Heart left ventricle (tissue), 16 donors: ENCODE data around the gene S100A7. TPM values are rescaled to one million over a fixed set of nuclear protein-coding genes. Genes with fewer than 3 reads are reported as not detected.

ENCODE experiments used
- ATAC-seq, 4 donors: fragments of 200-7000 bp; cut with Tn5 transposase; one replicate each; pipeline ENCODE4 v1.9.1; 2020 to 2022; ENCODE audit warnings: moderate library complexity in 4 of 4, mild to moderate bottlenecking in 3 of 4, moderate number of reproducible peaks in 1 of 4
- DNase-seq, 5 donors: peaks; one replicate each; pipeline ENCODE4 v3.0.0-alpha.2; 2020
- H3K27ac ChIP-seq, 12 donors: fragments of 200-600 bp; sonication (generic) in 4 of 12; one replicate each; pipeline versions ENCODE4 v1.5.0 to v1.8.0; 2016 to 2022; ENCODE audit warnings: mild to moderate bottlenecking in 2 of 12
- H3K27me3 ChIP-seq, 9 donors: fragments of 200-600 bp; sonication (generic) in 2 of 9; one replicate each; pipeline versions ENCODE4 v1.5.1 to v1.8.0; 2016 to 2022; ENCODE audit warnings: mild to moderate bottlenecking in 3 of 9
- H3K36me3 ChIP-seq, 9 donors: fragments of 200-600 bp; sonication (generic) in 2 of 9; one replicate each; pipeline versions ENCODE4 v1.5.0 to v1.8.0; 2018 to 2022; ENCODE audit warnings: mild to moderate bottlenecking in 2 of 9
- H3K4me1 ChIP-seq, 12 donors: fragments of 200-600 bp; sonication (generic) in 4 of 12; one replicate each; pipeline versions ENCODE4 v1.5.0 to v1.8.0; 2016 to 2022; ENCODE audit warnings: mild to moderate bottlenecking in 3 of 12
- H3K4me3 ChIP-seq, 12 donors: fragments of 200-600 bp; sonication (generic) in 4 of 12; one replicate each; pipeline versions ENCODE4 v1.5.0 to v1.8.0; 2017 to 2022; ENCODE audit warnings: mild to moderate bottlenecking in 9 of 12, moderate library complexity in 4 of 12
- H3K9me3 ChIP-seq, 12 donors: fragments of 200-600 bp; sonication (generic) in 4 of 12; one replicate each; pipeline versions ENCODE4 v1.5.0 to v1.8.0; 2016 to 2022; ENCODE audit warnings: mild to moderate bottlenecking in 1 of 12
- POLR2A ChIP-seq, 2 donors: fragments of 450-650 bp; IDR thresholded peaks; one replicate each; pipeline ENCODE4 v1.6.1; 2017; ENCODE audit warnings: antibody characterized with exemption in 2 of 2, mild to moderate bottlenecking in 2 of 2, moderate library complexity in 2 of 2
- WGBS, 4 donors: extraction: QIAGEN DNeasy Blood & Tissue Kit in 2 of 4; methylation state at CpG; one replicate each; pipeline versions ENCODE4 v1.1.5 to v1.1.7; 2013 to 2018; 5-methylcytosine and 5-hydroxymethylcytosine counted together
- intact Hi-C, 10 donors: fragments of 100-400 bp; cut with DNase I; formaldehyde crosslinking; loops; one replicate each; pipeline versions ENCODE4 v1.11.1 to v1.14.2; 2022
- polyA plus RNA-seq, 2 donors: library from polyadenylated mRNA; stranded (reverse); fragments of 200-250 nt; gene quantifications; one replicate each; pipeline ENCODE4 v1.2.3, GENCODE V29; 2013
- total RNA-seq, 9 donors: library from RNA; depleted of rRNA in 2 of 9; stranded (reverse); fragments of >200 nt in 2 of 9; fragmentation: NEBNext Ultra II Directional in 3 of 9; extraction: Animal tissue kit (Norgen Biotek cat#: 25700) in 3 of 9; gene quantifications; one replicate each; pipeline versions ENCODE4 v1.1.0 to v1.2.4, GENCODE V29; 2016 to 2023
- TF ChIP-seq, protein P1 (sequence below), 12 donors: fragments of 200-600 bp; sonication (generic) in 4 of 12; IDR thresholded peaks; one replicate each; pipeline versions ENCODE4 v1.5.0 to v1.8.0; 2018 to 2022; ENCODE audit warnings: antibody characterized with exemption in 12 of 12, mild to moderate bottlenecking in 5 of 12
- donor health status: ischemic (EF 13 %, LVEDD 7.1; RV severe dilation, severe dysfunction).
- donor health status: healthy with polysubstance abuse.
- donor health status: DM: no; HTN: yes; CAD: no.
- donor health status: DM: no; HTN: no; CAD: no.
- donor health status: ischemic (EF 25% LVEDD 6.9; RV normal size, moderate dysfunction).
- donor health status: ischemic (EF 25% LVEDD 5.7; RV mildly dilated, moderate dysfunction).
- donor health status: healthy.
- donor health status: DM: yes; HTN: yes; CAD: no.
- donor health status: ischemic (EF 35%, LVEDD 5.7; RV mildly dilated, moderate dysfunction).
- donor health status: nonischemic (EF 11% LVEDD 7.7; RV severe dilation, severe dysfunction).
- donor health status: DM: yes; HTN: yes; CAD: no.
- donor health status: PGD.
- donor health status: ischemic (EF 29% LVEDD 5.4; RV normal size, mild dysfunction).
- donor health status: nonischemic (EF 23%, LVEDD 6.1; RV moderate dilation, normal function).

The S100A7 gene
- total and polyA plus RNA-seq, 11 donors, result not detected

DNA sequence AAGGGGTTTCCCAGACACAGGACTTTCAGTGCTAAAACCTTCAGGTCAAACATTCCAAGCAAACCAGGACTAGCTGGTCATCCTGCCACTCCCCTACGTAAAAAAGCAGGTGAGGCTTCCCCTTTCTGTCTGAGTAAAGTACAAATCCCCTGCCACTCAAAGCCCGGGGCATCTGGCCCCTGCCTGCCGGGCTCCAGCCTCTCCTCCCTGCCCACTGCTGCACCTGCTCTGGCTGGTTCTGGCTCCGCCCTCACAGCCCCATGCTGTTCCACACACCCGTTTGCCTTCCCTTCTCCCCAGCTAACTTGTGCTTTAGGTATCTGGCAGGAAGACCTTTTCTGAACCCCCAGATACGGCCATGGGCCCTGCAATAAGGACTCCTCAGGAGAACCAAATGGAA lies 23.3 kb upstream of the S100A7 start:
- H3K4me3 ChIP-seq, result no peak overlapping the region
- H3K4me1 ChIP-seq, result peaks cover 0 to 7% (median under 1%) of the 10 kb centered on the region in 12 donors
- no peak for ATAC-seq
- no peak overlapping the region for H3K27ac ChIP-seq
- WGBS, 4 donors, result 64 to 81% (median 71%) methylated on average over 6 of the region's 6 CpGs
- peaks cover 0 to 8% (median 0%) of the 10 kb centered on the region in 9 donors for H3K27me3 ChIP-seq
- H3K36me3 ChIP-seq, result no peaks in the 10 kb centered on the region
- intact Hi-C loops, result no loop called here
- DNase-seq, result no peak
- no peaks in the 10 kb centered on the region for H3K9me3 ChIP-seq
- TF ChIP-seq, protein P1, sequence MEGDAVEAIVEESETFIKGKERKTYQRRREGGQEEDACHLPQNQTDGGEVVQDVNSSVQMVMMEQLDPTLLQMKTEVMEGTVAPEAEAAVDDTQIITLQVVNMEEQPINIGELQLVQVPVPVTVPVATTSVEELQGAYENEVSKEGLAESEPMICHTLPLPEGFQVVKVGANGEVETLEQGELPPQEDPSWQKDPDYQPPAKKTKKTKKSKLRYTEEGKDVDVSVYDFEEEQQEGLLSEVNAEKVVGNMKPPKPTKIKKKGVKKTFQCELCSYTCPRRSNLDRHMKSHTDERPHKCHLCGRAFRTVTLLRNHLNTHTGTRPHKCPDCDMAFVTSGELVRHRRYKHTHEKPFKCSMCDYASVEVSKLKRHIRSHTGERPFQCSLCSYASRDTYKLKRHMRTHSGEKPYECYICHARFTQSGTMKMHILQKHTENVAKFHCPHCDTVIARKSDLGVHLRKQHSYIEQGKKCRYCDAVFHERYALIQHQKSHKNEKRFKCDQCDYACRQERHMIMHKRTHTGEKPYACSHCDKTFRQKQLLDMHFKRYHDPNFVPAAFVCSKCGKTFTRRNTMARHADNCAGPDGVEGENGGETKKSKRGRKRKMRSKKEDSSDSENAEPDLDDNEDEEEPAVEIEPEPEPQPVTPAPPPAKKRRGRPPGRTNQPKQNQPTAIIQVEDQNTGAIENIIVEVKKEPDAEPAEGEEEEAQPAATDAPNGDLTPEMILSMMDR (IDR thresholded peaks at IDR 0.05), result no peak
- TF ChIP-seq POLR2A (IDR thresholded peaks at IDR 0.05), result no peak

DNA sequence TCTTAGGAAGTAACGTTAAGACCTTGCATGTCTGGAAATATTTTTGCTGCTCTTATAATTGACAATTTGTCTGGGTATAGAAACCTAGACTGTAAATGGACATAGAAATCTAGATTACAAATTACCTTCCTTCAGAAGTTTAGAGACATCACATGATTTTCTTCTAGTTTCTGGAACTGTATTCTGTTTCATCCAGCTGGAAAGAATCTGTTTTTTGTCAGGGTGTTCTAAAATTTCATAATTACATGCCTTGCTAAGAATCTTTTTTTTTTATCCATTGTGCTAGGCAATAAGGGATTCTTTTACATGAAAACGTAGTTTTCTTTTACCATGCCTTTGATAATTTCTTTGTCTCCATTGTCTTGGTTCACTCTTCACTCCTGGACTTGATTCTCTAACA lies 20.7 kb upstream of the S100A7 start:
- DNase-seq (no peak), ATAC-seq (no peak)
- Histone ChIP-seq H3K27me3 (peaks cover 0 to 8% (median 0%) of the 10 kb centered on the region in 9 donors), H3K4me3 (no peak overlapping the region), H3K4me1 (peaks cover 0 to 4% (median 0%) of the 10 kb centered on the region in 12 donors), H3K36me3 (no peaks in the 10 kb centered on the region), H3K27ac (no peak overlapping the region), H3K9me3 (no peaks in the 10 kb centered on the region)
- WGBS, 4 donors, result 35 to 58% (median 51%) methylated on average over 2 of the region's 2 CpGs
- intact Hi-C loops, result no loop called here
- TF ChIP-seq, protein P1 (IDR thresholded peaks at IDR 0.05), result no peak
- no peak for TF ChIP-seq POLR2A (IDR thresholded peaks at IDR 0.05)

DNA sequence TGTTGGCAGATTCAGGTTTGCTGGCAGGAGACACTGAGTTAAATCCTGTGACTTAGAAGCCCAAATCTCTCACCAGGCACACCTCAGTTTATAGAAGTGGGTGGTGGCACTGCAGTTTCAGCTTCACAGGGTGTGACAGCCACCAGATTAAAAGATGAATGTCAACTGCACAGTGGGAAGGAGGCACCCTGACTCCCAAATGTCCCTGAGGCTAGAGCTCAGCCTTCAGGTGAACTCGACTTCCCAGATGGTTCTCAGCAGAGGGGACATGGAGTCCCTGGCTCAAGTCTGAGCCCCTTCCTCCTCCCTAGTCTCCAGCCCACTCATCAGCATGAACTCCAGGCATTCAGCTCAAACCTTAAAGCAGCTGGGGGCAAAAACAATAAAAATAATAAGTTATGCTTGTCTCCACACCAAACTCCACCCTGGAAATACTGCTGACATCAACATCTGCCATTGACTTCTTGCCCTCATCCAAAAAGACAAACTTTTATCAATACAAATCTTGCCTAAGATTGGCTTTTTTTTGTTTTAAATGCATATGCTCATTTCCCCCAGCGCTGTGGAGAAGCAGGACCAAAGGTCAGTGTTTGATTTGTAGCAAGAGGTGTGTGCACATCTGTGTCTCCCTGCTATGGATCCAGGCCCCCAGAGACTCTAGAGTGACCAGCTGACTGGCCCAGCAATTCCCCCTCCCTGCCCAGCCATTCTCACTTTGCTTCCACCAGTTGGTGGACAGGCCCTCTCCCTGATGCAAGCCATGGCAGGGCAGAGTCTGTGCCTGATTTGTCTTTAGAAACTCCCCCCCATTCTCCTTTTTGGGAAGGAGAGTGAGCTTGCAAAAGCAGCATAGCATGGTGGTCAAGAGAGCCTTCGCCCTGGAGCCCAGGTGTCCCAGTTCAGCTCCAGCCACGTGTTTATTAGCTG lies 18.5 kb upstream of the S100A7 start:
- no peak for DNase-seq
- H3K4me1 ChIP-seq, result no peaks in the 10 kb centered on the region
- peaks cover 0 to 5% (median 0%) of the 10 kb centered on the region in 9 donors for H3K27me3 ChIP-seq
- H3K9me3 ChIP-seq, result no peaks in the 10 kb centered on the region
- H3K4me3 ChIP-seq, result no peak overlapping the region
- TF ChIP-seq, protein P1 (IDR thresholded peaks at IDR 0.05), result no peak
- no peak for TF ChIP-seq POLR2A (IDR thresholded peaks at IDR 0.05)
- intact Hi-C loops, result no loop called here
- no peak overlapping the region for H3K27ac ChIP-seq
- 70 to 77% (median 71%) methylated on average over 4 of the region's 4 CpGs for WGBS, 4 donors
- no peaks in the 10 kb centered on the region for H3K36me3 ChIP-seq
- no peak for ATAC-seq

DNA sequence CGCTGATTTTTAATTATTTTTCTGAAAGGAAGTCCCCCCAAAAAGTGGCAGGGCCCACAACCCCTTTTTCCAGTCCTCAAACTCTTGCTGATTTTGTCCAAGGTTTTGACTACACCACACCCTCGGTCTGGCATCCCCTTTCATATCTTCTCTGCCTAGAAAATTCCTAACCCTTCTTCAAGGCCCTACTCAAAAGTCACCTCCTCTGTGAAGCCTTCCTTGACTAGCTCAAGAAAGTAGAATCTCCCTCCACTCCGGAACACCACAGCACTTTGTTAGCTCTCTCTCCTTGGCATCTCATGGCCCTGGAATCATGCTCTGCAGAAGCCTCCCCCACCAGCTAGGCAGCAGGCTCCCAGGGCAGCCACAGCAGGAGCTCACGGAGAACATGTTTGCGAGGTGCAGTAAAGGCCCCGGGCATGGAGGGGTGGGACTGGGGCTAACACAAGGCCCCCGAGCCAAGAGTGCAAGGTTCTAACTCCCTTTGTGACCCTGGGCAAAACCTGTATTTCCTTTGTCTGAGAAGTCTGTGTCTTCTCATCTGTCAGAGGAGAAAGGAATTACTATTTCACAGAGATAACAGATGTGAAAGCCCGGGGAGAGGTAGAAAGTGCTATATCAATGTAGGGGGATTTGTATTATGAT lies 17.7 kb upstream of the S100A7 start:
- DNase-seq, result no peak
- Histone ChIP-seq H3K4me1 (no peaks in the 10 kb centered on the region), H3K4me3 (no peak overlapping the region), H3K9me3 (no peaks in the 10 kb centered on the region), H3K27ac (no peak overlapping the region), H3K27me3 (peaks cover 0 to 3% (median 0%) of the 10 kb centered on the region in 9 donors), H3K36me3 (no peaks in the 10 kb centered on the region)
- no peak for ATAC-seq
- intact Hi-C loops, result no loop called here
- 60 to 65% (median 64%) methylated on average over 8 of the region's 8 CpGs for WGBS, 4 donors
- no peak for TF ChIP-seq POLR2A (IDR thresholded peaks at IDR 0.05)
- TF ChIP-seq, protein P1 (IDR thresholded peaks at IDR 0.05), result no peak
